H1 (cell line): ENCODE measurements around the gene CDKN2A. TPM values are rescaled to one million over a fixed set of nuclear protein-coding genes. Genes with fewer than 3 reads are reported as not detected.

Experiments
- CHD7 ChIP-seq: fragments of 300-600 bp; sonication (generic); IDR thresholded peaks from 2 replicates; pipeline ENCODE4 v1.7.1; 2012; ENCODE audit warnings: low read length, moderate library complexity, mild to moderate bottlenecking, inconsistent platforms; ENCODE audit not compliant: insufficient replicate concordance
- KDM4A ChIP-seq: IDR thresholded peaks from one replicate; pipeline ENCODE4 v1.7.1; 2012; ENCODE audit warnings: low read depth, mild to moderate bottlenecking, moderate library complexity, low read length, inconsistent platforms; ENCODE audit not compliant: severe bottlenecking
- polyA plus RNA-seq, 7 experiments: library from polyadenylated mRNA; depleted of rRNA in 3 of 7; stranded (reverse) in 5 of 7; unstranded in 2 of 7; fragments of >200 nt in 5 of 7; fragments of 200-250 nt in 2 of 7; gene quantifications; 1 replicate in 5 of 7; 2 replicates in 1 of 7; 4 replicates in 1 of 7; pipeline versions ENCODE4 v1.2.1 to v1.2.3, GENCODE V29; 2011 to 2013; ENCODE audit warnings: missing spikeins in 2 of 7, mixed read lengths in 2 of 7
- total RNA-seq: library from RNA; stranded (reverse); fragmentation: NEBNext Ultra II Directional; extraction: Animal tissue kit (Norgen Biotek cat#: 25700); gene quantifications from 2 replicates; pipeline ENCODE4 v1.2.1, GENCODE V29; 2021
- TF ChIP-seq, protein P1 (sequence below): IDR thresholded peaks from 2 replicates; pipeline ENCODE4 v1.6.1; 2012; ENCODE audit warnings: low read length, inconsistent platforms

The CDKN2A gene
- total and polyA plus RNA-seq, 2 of the 8 experiments (the other 6 are each of a cell fraction or from before 2014, with no cell fraction given) = 0.51 to 0.73 TPM

GRCh38 chr9:21935631-21936030 lies 58.6 kb downstream of the CDKN2A start (continued):
- TF ChIP-seq CHD7 (no peak), KDM4A (no peak)
- TF ChIP-seq, protein P1, sequence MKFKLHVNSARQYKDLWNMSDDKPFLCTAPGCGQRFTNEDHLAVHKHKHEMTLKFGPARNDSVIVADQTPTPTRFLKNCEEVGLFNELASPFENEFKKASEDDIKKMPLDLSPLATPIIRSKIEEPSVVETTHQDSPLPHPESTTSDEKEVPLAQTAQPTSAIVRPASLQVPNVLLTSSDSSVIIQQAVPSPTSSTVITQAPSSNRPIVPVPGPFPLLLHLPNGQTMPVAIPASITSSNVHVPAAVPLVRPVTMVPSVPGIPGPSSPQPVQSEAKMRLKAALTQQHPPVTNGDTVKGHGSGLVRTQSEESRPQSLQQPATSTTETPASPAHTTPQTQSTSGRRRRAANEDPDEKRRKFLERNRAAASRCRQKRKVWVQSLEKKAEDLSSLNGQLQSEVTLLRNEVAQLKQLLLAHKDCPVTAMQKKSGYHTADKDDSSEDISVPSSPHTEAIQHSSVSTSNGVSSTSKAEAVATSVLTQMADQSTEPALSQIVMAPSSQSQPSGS = no peak
- TF ChIP-seq, all 59 proteins: peak for 0
